Lower leg skin (tissue), 3 donors: Measurements from ENCODE around the gene ACSL1.

Experiments
- CTCF ChIP-seq, 3 donors: fragments of 450-650 bp; IDR thresholded peaks; one replicate each; pipeline ENCODE4 v1.5.1; 2016; ENCODE audit warnings: antibody characterized with exemption in 3 of 3, mild to moderate bottlenecking in 3 of 3, moderate library complexity in 2 of 3
- POLR2A ChIP-seq, 2 donors: fragments of 450-650 bp; IDR thresholded peaks; one replicate each; pipeline ENCODE4 v1.6.1; 2016 to 2017; ENCODE audit warnings: antibody characterized with exemption in 2 of 2, mild to moderate bottlenecking in 1 of 2, moderate library complexity in 1 of 2

GRCh38 chr4:184776821-184777220 is 48.9 kb downstream of the ACSL1 start:
- TF ChIP-seq CTCF (IDR thresholded peaks at IDR 0.05) (no peak), POLR2A (IDR thresholded peaks at IDR 0.05) (no peak)
